Loucy (cell line): ENCODE results near the gene CUX1.

Experiments
- H2AFZ ChIP-seq: fragments of 200-600 bp; sonication (generic); 2 replicates; pipeline ENCODE4 v1.6.0; 2016; ENCODE audit warnings: antibody characterized with exemption, mild to moderate bottlenecking, low read length, moderate library complexity
- H3F3A ChIP-seq: fragments of 200-600 bp; 2 replicates; pipeline ENCODE4 v1.6.0; 2016; ENCODE audit warnings: antibody characterized with exemption, low read depth, mild to moderate bottlenecking
- H3K27me3 ChIP-seq: fragments of 200-600 bp; sonication (generic); 2 replicates; pipeline ENCODE4 v1.6.1; 2014; ENCODE audit warnings: low read length, mild to moderate bottlenecking; ENCODE audit not compliant: insufficient read depth, poor library complexity, severe bottlenecking
- H3K36me3 ChIP-seq: fragments of 200-600 bp; sonication (generic); 2 replicates; pipeline ENCODE4 v1.6.1; 2016; ENCODE audit warnings: low read length; ENCODE audit not compliant: insufficient read depth
- H3K4me1 ChIP-seq: fragments of 200-600 bp; sonication (generic); 2 replicates; pipeline ENCODE4 v1.5.1; 2014; ENCODE audit warnings: low read length, mild to moderate bottlenecking; ENCODE audit not compliant: insufficient read depth, poor library complexity, severe bottlenecking
- H3K4me2 ChIP-seq: fragments of 200-600 bp; sonication (generic); 2 replicates; pipeline ENCODE4 v1.6.0; 2014; ENCODE audit warnings: antibody characterized with exemption, low read length, low read depth, mild to moderate bottlenecking; ENCODE audit not compliant: poor library complexity, severe bottlenecking
- H3K4me3 ChIP-seq: fragments of 200-600 bp; sonication (generic); 2 replicates; pipeline ENCODE4 v1.5.1; 2014; ENCODE audit warnings: low read length, mild to moderate bottlenecking, mixed read lengths; ENCODE audit not compliant: poor library complexity, severe bottlenecking
- H3K79me2 ChIP-seq: fragments of 200-600 bp; sonication (generic); 2 replicates; pipeline ENCODE4 v1.6.1; 2014; ENCODE audit warnings: low read length; ENCODE audit not compliant: insufficient read depth
- H3K9ac ChIP-seq: fragments of 200-600 bp; sonication (generic); 2 replicates; pipeline ENCODE4 v1.6.0; 2014; ENCODE audit warnings: mild to moderate bottlenecking, low read depth, low read length, moderate library complexity; ENCODE audit not compliant: poor library complexity, severe bottlenecking
- H3K9me2 ChIP-seq: fragments of 200-600 bp; sonication (generic); replicated peaks from 2 replicates; pipeline ENCODE4 v1.6.1; 2016; ENCODE audit warnings: low read depth, low read length, mixed read lengths
- H3K9me3 ChIP-seq: fragments of 200-600 bp; sonication (generic); 2 replicates; pipeline ENCODE4 v1.6.1; 2014; ENCODE audit warnings: mild to moderate bottlenecking, antibody characterized with exemption, low read length, low read depth; ENCODE audit not compliant: insufficient read depth
- H4K20me1 ChIP-seq: fragments of 200-600 bp; sonication (generic); 2 replicates; pipeline ENCODE4 v1.6.0; 2014; ENCODE audit warnings: antibody characterized with exemption, low read length, mild to moderate bottlenecking; ENCODE audit not compliant: insufficient read depth, poor library complexity, severe bottlenecking
- EZH2phosphoT487 ChIP-seq: fragments of 200-600 bp; IDR thresholded peaks from 2 replicates; pipeline ENCODE4 v1.6.1; 2018; ENCODE audit warnings: antibody characterized with exemption, mild to moderate bottlenecking, moderate library complexity, borderline replicate concordance
- TF ChIP-seq, protein P1 (sequence below): fragments of 200-600 bp; sonication (generic); conservative IDR thresholded peaks from 2 replicates; pipeline ENCODE4 v1.5.1; 2014; ENCODE audit warnings: mild to moderate bottlenecking, antibody characterized with exemption, low read length

CUX1 gene

DNA sequence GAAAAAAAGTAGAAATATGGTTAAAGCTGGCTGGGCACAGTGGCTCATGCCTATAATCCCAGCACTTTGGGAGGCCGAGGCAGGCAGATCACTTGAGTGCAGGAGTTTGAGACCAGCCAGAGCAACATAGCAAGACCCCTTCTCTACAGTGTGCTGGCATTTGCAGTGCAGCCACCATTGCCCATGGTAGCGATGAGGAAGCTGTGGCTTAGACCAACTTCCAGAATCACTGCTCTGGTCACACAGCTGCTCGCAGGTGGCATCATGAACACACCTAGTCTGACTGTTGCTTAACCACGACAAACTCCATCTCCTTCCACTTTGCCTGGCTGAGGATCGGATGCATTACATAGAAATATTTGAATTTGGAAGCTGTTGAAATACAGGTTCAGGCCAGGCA is 137.1 kb downstream of the CUX1 start:
- Histone ChIP-seq H3K9me2 (no peaks in the 10 kb centered on the region), H3K9ac (no peak overlapping the region), H3K4me3 (no peak overlapping the region), H3K4me1 (peaks cover 6% of the 10 kb centered on the region), H3K27me3 (no peaks in the 10 kb centered on the region), H3F3A (no peaks in the 10 kb centered on the region), H3K79me2 (peaks cover 90% of the 10 kb centered on the region), H3K4me2 (no peak overlapping the region), H2AFZ (no peak overlapping the region), H3K36me3 (peaks cover 1% of the 10 kb centered on the region; the same call in 1 of the 2 replicates), H4K20me1 (peaks cover 19% of the 10 kb centered on the region), H3K9me3 (no peaks in the 10 kb centered on the region)
- TF ChIP-seq EZH2phosphoT487, result no peak
- TF ChIP-seq, protein P1, sequence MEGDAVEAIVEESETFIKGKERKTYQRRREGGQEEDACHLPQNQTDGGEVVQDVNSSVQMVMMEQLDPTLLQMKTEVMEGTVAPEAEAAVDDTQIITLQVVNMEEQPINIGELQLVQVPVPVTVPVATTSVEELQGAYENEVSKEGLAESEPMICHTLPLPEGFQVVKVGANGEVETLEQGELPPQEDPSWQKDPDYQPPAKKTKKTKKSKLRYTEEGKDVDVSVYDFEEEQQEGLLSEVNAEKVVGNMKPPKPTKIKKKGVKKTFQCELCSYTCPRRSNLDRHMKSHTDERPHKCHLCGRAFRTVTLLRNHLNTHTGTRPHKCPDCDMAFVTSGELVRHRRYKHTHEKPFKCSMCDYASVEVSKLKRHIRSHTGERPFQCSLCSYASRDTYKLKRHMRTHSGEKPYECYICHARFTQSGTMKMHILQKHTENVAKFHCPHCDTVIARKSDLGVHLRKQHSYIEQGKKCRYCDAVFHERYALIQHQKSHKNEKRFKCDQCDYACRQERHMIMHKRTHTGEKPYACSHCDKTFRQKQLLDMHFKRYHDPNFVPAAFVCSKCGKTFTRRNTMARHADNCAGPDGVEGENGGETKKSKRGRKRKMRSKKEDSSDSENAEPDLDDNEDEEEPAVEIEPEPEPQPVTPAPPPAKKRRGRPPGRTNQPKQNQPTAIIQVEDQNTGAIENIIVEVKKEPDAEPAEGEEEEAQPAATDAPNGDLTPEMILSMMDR, result no peak

DNA sequence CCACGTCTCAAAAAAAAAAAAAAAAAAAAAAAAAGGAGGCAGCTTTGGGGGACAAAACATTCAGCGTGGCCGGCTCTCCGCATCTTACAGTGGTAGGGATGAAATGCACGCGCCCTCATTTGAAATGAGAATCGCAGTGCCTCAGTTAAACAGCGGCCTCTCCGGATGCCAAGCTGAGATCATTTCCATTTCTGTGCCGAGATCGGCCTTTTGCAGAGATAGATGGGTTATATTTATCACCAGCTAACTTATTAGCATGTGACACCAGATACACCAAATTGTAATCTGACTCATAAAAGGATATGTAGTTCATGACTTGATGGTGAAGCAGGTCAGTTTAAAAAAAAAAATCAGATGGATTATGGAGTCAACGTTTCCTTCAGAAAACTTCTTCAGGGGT is 138.7 kb downstream of the CUX1 start:
- H3K9me3 ChIP-seq, result no peaks in the 10 kb centered on the region
- H2AFZ ChIP-seq, result no peak overlapping the region
- H3K9ac ChIP-seq, result no peak overlapping the region
- H4K20me1 ChIP-seq, result peaks cover 19% of the 10 kb centered on the region
- TF ChIP-seq, protein P1, result no peak
- no peak for TF ChIP-seq EZH2phosphoT487
- no peak overlapping the region for H3K4me2 ChIP-seq
- H3K9me2 ChIP-seq, result no peaks in the 10 kb centered on the region
- H3K4me3 ChIP-seq, result no peak overlapping the region
- peaks cover 8% of the 10 kb centered on the region; the same call in 1 of the 2 replicates for H3K36me3 ChIP-seq
- H3K27me3 ChIP-seq, result no peaks in the 10 kb centered on the region
- no peaks in the 10 kb centered on the region for H3F3A ChIP-seq
- H3K4me1 ChIP-seq, result peaks cover 6% of the 10 kb centered on the region
- peaks cover 95% of the 10 kb centered on the region for H3K79me2 ChIP-seq

DNA sequence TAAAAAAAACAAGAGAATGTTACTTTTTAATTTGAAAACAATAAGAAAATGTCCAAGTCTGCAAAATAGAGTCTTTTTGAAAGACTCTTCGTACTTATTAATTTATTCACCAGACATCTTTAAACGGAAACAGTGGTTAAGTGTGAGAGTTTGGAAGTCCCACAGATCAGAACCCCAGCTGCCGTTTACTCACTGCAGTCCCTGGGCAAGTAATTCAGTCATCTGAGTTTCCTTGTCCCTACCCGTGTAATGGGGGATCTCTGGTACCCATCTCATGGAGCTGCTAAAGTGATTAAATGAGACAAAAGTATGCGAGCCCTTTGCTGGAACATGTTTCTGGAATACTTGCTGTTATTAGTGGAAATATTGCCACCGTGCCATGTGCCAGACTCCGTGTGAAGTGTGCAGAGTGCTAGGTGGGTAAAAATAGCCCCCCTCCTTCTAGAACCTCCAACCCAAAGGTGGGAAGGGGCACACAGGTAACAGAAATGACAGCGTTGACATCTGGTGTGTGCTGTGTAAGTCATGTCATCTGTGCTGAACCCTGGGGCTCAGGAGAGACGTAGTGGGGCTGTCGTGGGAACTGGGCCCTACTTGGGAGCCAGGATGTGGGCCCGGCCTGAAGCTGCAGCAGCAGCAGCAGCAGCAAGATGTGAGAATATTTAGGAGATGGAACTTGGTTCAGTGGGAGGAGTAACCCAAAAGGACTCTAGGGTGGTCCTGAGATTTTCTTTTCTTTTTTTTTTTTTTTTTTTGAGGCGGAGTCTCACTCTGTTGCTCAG is 140.5 kb downstream of the CUX1 start:
- no peak overlapping the region for H3K4me3 ChIP-seq
- H2AFZ ChIP-seq, result no peak overlapping the region
- no peaks in the 10 kb centered on the region for H3K9me3 ChIP-seq
- H4K20me1 ChIP-seq, result peaks cover 19% of the 10 kb centered on the region
- H3K4me1 ChIP-seq, result peaks cover 6% of the 10 kb centered on the region
- peaks cover 8% of the 10 kb centered on the region; the same call in 1 of the 2 replicates for H3K36me3 ChIP-seq
- no peaks in the 10 kb centered on the region for H3K27me3 ChIP-seq
- H3K79me2 ChIP-seq, result peaks cover 94% of the 10 kb centered on the region
- no peak overlapping the region for H3K9ac ChIP-seq
- H3F3A ChIP-seq, result no peaks in the 10 kb centered on the region
- H3K9me2 ChIP-seq, result no peaks in the 10 kb centered on the region
- H3K4me2 ChIP-seq, result peak overlapping the region; percentile 46
- TF ChIP-seq, protein P1, result no peak
- no peak for TF ChIP-seq EZH2phosphoT487
